ENCODE measurements around the gene SLAMF8.

- TF ChIP-seq TAF1 (IDR thresholded peaks at IDR 0.05; ENCODE audit: borderline replicate concordance, insufficient read depth, low read length) (no peak), POLR2AphosphoS5 (IDR thresholded peaks at IDR 0.05; ENCODE audit: low read depth, low read length) (no peak), REST (IDR thresholded peaks at IDR 0.05; ENCODE audit: insufficient read depth in 1 of 2, low read depth in 2 of 2, low read length in 2 of 2) (no peak)
Observed at GRCh38 chr1:159854693-159855192, 28.1 kb downstream of the SLAMF8 start.
